Loucy (cell line): Measurements from ENCODE around the gene MALRD1.

Source experiments
- H2AFZ ChIP-seq: fragments of 200-600 bp; sonication (generic); 2 replicates; pipeline ENCODE4 v1.6.0; 2016; ENCODE audit warnings: antibody characterized with exemption, mild to moderate bottlenecking, low read length, moderate library complexity
- H3F3A ChIP-seq: fragments of 200-600 bp; 2 replicates; pipeline ENCODE4 v1.6.0; 2016; ENCODE audit warnings: antibody characterized with exemption, low read depth, mild to moderate bottlenecking
- H3K27me3 ChIP-seq: fragments of 200-600 bp; sonication (generic); 2 replicates; pipeline ENCODE4 v1.6.1; 2014; ENCODE audit warnings: low read length, mild to moderate bottlenecking; ENCODE audit not compliant: insufficient read depth, poor library complexity, severe bottlenecking
- H3K36me3 ChIP-seq: fragments of 200-600 bp; sonication (generic); 2 replicates; pipeline ENCODE4 v1.6.1; 2016; ENCODE audit warnings: low read length; ENCODE audit not compliant: insufficient read depth
- H3K4me1 ChIP-seq: fragments of 200-600 bp; sonication (generic); 2 replicates; pipeline ENCODE4 v1.5.1; 2014; ENCODE audit warnings: low read length, mild to moderate bottlenecking; ENCODE audit not compliant: insufficient read depth, poor library complexity, severe bottlenecking
- H3K4me2 ChIP-seq: fragments of 200-600 bp; sonication (generic); 2 replicates; pipeline ENCODE4 v1.6.0; 2014; ENCODE audit warnings: antibody characterized with exemption, low read length, low read depth, mild to moderate bottlenecking; ENCODE audit not compliant: poor library complexity, severe bottlenecking
- H3K4me3 ChIP-seq: fragments of 200-600 bp; sonication (generic); 2 replicates; pipeline ENCODE4 v1.5.1; 2014; ENCODE audit warnings: low read length, mild to moderate bottlenecking, mixed read lengths; ENCODE audit not compliant: poor library complexity, severe bottlenecking
- H3K79me2 ChIP-seq: fragments of 200-600 bp; sonication (generic); 2 replicates; pipeline ENCODE4 v1.6.1; 2014; ENCODE audit warnings: low read length; ENCODE audit not compliant: insufficient read depth
- H3K9ac ChIP-seq: fragments of 200-600 bp; sonication (generic); 2 replicates; pipeline ENCODE4 v1.6.0; 2014; ENCODE audit warnings: mild to moderate bottlenecking, low read depth, low read length, moderate library complexity; ENCODE audit not compliant: poor library complexity, severe bottlenecking
- H3K9me2 ChIP-seq: fragments of 200-600 bp; sonication (generic); replicated peaks from 2 replicates; pipeline ENCODE4 v1.6.1; 2016; ENCODE audit warnings: low read depth, low read length, mixed read lengths
- H3K9me3 ChIP-seq: fragments of 200-600 bp; sonication (generic); 2 replicates; pipeline ENCODE4 v1.6.1; 2014; ENCODE audit warnings: mild to moderate bottlenecking, antibody characterized with exemption, low read length, low read depth; ENCODE audit not compliant: insufficient read depth
- H4K20me1 ChIP-seq: fragments of 200-600 bp; sonication (generic); 2 replicates; pipeline ENCODE4 v1.6.0; 2014; ENCODE audit warnings: antibody characterized with exemption, low read length, mild to moderate bottlenecking; ENCODE audit not compliant: insufficient read depth, poor library complexity, severe bottlenecking
- EZH2phosphoT487 ChIP-seq: fragments of 200-600 bp; IDR thresholded peaks from 2 replicates; pipeline ENCODE4 v1.6.1; 2018; ENCODE audit warnings: antibody characterized with exemption, mild to moderate bottlenecking, moderate library complexity, borderline replicate concordance
- TF ChIP-seq, protein P1 (sequence below): fragments of 200-600 bp; sonication (generic); conservative IDR thresholded peaks from 2 replicates; pipeline ENCODE4 v1.5.1; 2014; ENCODE audit warnings: mild to moderate bottlenecking, antibody characterized with exemption, low read length

MALRD1 gene

DNA sequence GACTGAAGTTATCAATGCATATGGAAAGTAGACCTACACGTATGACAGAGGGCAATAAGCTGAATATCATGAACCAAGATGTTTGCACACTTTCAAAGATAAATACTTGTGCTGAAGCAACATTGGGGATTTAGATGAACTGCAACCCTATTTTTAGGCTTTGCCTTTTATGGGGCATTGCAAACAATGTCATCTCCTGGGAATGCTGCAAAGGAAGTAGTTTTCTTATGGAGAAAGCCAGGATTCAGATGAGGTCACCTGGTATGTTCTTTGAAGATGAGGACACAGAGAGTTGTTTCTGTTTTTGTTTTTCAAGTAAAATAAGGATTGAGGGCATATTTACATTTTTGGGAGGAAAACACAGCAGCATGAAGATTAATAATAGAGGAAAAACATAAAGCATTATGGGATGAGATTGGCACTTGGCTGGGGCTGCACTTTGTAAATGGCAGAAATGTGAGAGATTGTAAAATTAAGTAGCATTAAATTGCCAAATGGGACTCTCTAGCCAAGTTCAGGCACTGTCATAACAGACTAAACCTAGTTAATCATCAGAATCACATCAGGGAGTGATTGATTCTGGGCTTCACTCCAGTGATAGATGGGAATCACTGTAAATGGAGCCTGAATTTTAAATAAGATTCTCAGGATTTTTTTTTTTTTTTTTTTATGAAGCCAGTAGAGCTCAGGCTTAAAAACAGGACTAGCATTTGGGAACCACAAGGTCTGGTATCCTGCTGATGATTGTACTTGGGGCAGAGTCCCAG, 63.1 kb downstream of the MALRD1 start:
- no peaks in the 10 kb centered on the region for H3F3A ChIP-seq
- H3K9me2 ChIP-seq = no peaks in the 10 kb centered on the region
- H3K4me2 ChIP-seq = no peak overlapping the region
- H3K4me1 ChIP-seq = no peaks in the 10 kb centered on the region
- no peak overlapping the region for H3K9ac ChIP-seq
- no peak overlapping the region for H2AFZ ChIP-seq
- no peaks in the 10 kb centered on the region for H3K79me2 ChIP-seq
- H3K4me3 ChIP-seq = no peak overlapping the region
- no peaks in the 10 kb centered on the region for H4K20me1 ChIP-seq
- peaks cover 5% of the 10 kb centered on the region; the same call in 1 of the 2 replicates for H3K9me3 ChIP-seq
- no peaks in the 10 kb centered on the region for H3K27me3 ChIP-seq
- no peaks in the 10 kb centered on the region for H3K36me3 ChIP-seq
- TF ChIP-seq EZH2phosphoT487 = no peak
- TF ChIP-seq, protein P1, sequence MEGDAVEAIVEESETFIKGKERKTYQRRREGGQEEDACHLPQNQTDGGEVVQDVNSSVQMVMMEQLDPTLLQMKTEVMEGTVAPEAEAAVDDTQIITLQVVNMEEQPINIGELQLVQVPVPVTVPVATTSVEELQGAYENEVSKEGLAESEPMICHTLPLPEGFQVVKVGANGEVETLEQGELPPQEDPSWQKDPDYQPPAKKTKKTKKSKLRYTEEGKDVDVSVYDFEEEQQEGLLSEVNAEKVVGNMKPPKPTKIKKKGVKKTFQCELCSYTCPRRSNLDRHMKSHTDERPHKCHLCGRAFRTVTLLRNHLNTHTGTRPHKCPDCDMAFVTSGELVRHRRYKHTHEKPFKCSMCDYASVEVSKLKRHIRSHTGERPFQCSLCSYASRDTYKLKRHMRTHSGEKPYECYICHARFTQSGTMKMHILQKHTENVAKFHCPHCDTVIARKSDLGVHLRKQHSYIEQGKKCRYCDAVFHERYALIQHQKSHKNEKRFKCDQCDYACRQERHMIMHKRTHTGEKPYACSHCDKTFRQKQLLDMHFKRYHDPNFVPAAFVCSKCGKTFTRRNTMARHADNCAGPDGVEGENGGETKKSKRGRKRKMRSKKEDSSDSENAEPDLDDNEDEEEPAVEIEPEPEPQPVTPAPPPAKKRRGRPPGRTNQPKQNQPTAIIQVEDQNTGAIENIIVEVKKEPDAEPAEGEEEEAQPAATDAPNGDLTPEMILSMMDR = no peak

DNA sequence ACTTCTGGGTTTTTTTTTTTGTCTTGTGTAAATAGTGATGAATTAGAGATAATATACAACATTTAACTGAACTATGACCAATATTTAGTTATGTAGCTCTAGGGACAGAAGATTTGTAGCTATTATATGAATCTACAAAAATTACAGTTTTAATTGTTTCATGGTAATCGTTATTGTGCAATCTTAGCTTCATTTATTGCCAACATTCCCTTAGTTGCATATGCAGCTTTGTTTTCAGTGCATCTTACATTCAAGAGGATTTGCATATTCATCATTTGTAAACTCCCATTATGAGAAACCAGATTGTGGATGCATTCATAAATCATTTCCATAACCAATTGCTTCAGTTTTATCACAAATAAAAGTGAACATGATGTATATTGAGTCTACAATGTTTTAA, 68.8 kb downstream of the MALRD1 start:
- Histone ChIP-seq H3K4me1 (no peaks in the 10 kb centered on the region), H3K9me2 (no peaks in the 10 kb centered on the region), H2AFZ (no peak overlapping the region), H4K20me1 (no peaks in the 10 kb centered on the region), H3K4me2 (no peak overlapping the region), H3K9me3 (no peaks in the 10 kb centered on the region), H3K27me3 (no peaks in the 10 kb centered on the region), H3K4me3 (no peak overlapping the region), H3K9ac (no peak overlapping the region), H3F3A (no peaks in the 10 kb centered on the region), H3K79me2 (no peaks in the 10 kb centered on the region), H3K36me3 (no peaks in the 10 kb centered on the region)
- TF ChIP-seq, protein P1 = no peak
- TF ChIP-seq EZH2phosphoT487 = no peak

DNA sequence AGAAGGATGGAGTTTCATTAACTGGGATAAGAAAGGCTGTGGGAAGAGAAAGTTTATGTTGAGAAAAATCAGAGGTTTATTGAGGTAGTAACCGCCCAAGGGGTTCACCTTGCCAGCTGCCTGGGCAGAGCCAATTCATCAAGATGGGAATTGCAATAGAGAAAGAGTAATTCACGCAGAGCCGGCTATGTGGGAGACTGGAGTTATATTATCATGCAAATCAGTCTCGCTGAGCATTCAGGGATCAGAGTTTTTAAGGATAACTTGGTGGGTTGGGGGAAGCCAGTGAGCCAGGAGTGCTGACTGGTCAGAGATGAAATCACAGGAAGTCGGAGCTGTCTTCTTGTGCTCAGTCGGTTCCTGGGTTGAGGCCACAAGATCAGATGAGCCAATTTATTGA, 70.6 kb downstream of the MALRD1 start:
- no peaks in the 10 kb centered on the region for H3F3A ChIP-seq
- no peaks in the 10 kb centered on the region for H3K4me1 ChIP-seq
- H4K20me1 ChIP-seq = no peaks in the 10 kb centered on the region
- no peak overlapping the region for H3K4me2 ChIP-seq
- no peaks in the 10 kb centered on the region for H3K27me3 ChIP-seq
- H3K36me3 ChIP-seq = no peaks in the 10 kb centered on the region
- TF ChIP-seq, protein P1 = no peak
- TF ChIP-seq EZH2phosphoT487 = no peak
- H3K79me2 ChIP-seq = no peaks in the 10 kb centered on the region
- H3K9ac ChIP-seq = no peak overlapping the region
- no peaks in the 10 kb centered on the region for H3K9me2 ChIP-seq
- H3K9me3 ChIP-seq = no peaks in the 10 kb centered on the region
- H2AFZ ChIP-seq = no peak overlapping the region
- no peak overlapping the region for H3K4me3 ChIP-seq
